DMS 273 treated with DMSO at 0.1 percent for 48 hours (cell line): ENCODE results near the gene DHX36.
A peak's percentile ranks its signal among the peaks of the same experiment; 100 is the strongest.

Experiments used
- DNase-seq: peaks from one replicate; lab custom pipeline; 2025; lab: John Stamatoyannopoulos, UW

Gene DHX36

GRCh38 chr3:154323891-154324738 is at the start of gene DHX36:
TSS of gene DHX36 (minus strand) at chr3:154324487. CDS start at chr3:154324416, 71 bp downstream.
- DNase-seq, result peak; percentile 85

- no peak for DNase-seq
Measured at GRCh38 chr3:154367221-154367620, 42.9 kb upstream of the DHX36 start.

GRCh38 chr3:154364849-154365248 is 40.6 kb upstream of the DHX36 start:
- DNase-seq, result no peak

GRCh38 chr3:154361099-154361498 is 36.8 kb upstream of the DHX36 start:
- DNase-seq, result no peak

GRCh38 chr3:154356009-154356408 is 31.7 kb upstream of the DHX36 start:
- DNase-seq, result no peak

GRCh38 chr3:154349223-154349622 is 24.9 kb upstream of the DHX36 start:
- DNase-seq, result no peak

- no peak for DNase-seq
Measured at GRCh38 chr3:154345422-154346122, 21.3 kb upstream of the DHX36 start.

- DNase-seq, result no peak
Measured at GRCh38 chr3:154338570-154338969, 14.3 kb upstream of the DHX36 start.

- no peak for DNase-seq
Measured at GRCh38 chr3:154338008-154338407, 13.7 kb upstream of the DHX36 start.

GRCh38 chr3:154334973-154335420 is 10.7 kb upstream of the DHX36 start:
- peak; percentile 63 for DNase-seq

- DNase-seq, result no peak
Measured at GRCh38 chr3:154327871-154328270, 3.6 kb upstream of the DHX36 start.

GRCh38 chr3:154324919-154325318 is 632 bp upstream of the DHX36 start:
- peak; percentile 49 for DNase-seq

GRCh38 chr3:154316974-154317767 is 7.1 kb downstream of the DHX36 start:
- DNase-seq, result no peak

- DNase-seq, result no peak
Measured at GRCh38 chr3:154314152-154314551, 10.1 kb downstream of the DHX36 start.

GRCh38 chr3:154310840-154311239 is 13.4 kb downstream of the DHX36 start:
- DNase-seq, result no peak

- DNase-seq, result no peak
Measured at GRCh38 chr3:154307363-154307762, 16.9 kb downstream of the DHX36 start.

GRCh38 chr3:154304936-154305335 is 19.4 kb downstream of the DHX36 start:
- DNase-seq, result no peak

- DNase-seq, result no peak
Measured at GRCh38 chr3:154304116-154304786, 20.0 kb downstream of the DHX36 start.

GRCh38 chr3:154301561-154301960 is 22.7 kb downstream of the DHX36 start:
- no peak for DNase-seq

- no peak for DNase-seq
Measured at GRCh38 chr3:154294016-154294415, 30.3 kb downstream of the DHX36 start.

- no peak for DNase-seq
Measured at GRCh38 chr3:154290187-154290586, 34.1 kb downstream of the DHX36 start.

GRCh38 chr3:154285221-154285620 is 39.1 kb downstream of the DHX36 start:
- DNase-seq, result no peak
